Tibial nerve (tissue), 4 donors: ENCODE data around the gene DNAH5. TPM values are rescaled to one million over a fixed set of nuclear protein-coding genes. Genes with fewer than 3 reads are reported as not detected.

ENCODE experiments used
- DNase-seq, 2 donors: peaks; one replicate each; pipeline ENCODE4 v3.0.0-alpha.2; 2019; ENCODE audit warnings: low spot score in 2 of 2
- H3K27ac ChIP-seq, 4 donors: fragments of 200-600 bp; sonication (generic) in 3 of 4; one replicate each; pipeline ENCODE4 v1.5.1; 2017 to 2019; ENCODE audit warnings: mild to moderate bottlenecking in 1 of 4
- H3K27me3 ChIP-seq, 2 donors: fragments of 200-600 bp; sonication (generic) in 1 of 2; one replicate each; pipeline versions ENCODE4 v1.5.1 to v1.6.0; 2017 to 2019
- H3K36me3 ChIP-seq, 3 donors: fragments of 200-600 bp; sonication (generic); one replicate each; pipeline ENCODE4 v1.5.1; 2018 to 2019
- H3K4me1 ChIP-seq, 4 donors: fragments of 200-600 bp; sonication (generic) in 3 of 4; one replicate each; pipeline ENCODE4 v1.5.1; 2017 to 2019
- H3K4me3 ChIP-seq, 4 donors: fragments of 200-600 bp; sonication (generic) in 3 of 4; one replicate each; pipeline ENCODE4 v1.5.1; 2017 to 2019; ENCODE audit warnings: mild to moderate bottlenecking in 1 of 4, moderate library complexity in 1 of 4
- H3K9me3 ChIP-seq, 4 donors: fragments of 200-600 bp; sonication (generic) in 3 of 4; one replicate each; pipeline ENCODE4 v1.5.1; 2017 to 2019
- EP300 ChIP-seq, 2 donors: sonication (generic); formaldehyde crosslinking; IDR thresholded peaks; one replicate each; pipeline ENCODE4 v1.6.1; 2017; ENCODE audit warnings: antibody characterized with exemption in 2 of 2, mild to moderate bottlenecking in 1 of 2
- POLR2A ChIP-seq, 2 donors: fragments of 450-650 bp; IDR thresholded peaks; one replicate each; pipeline ENCODE4 v1.6.1; 2017; ENCODE audit warnings: antibody characterized with exemption in 2 of 2, mild to moderate bottlenecking in 2 of 2, moderate library complexity in 2 of 2
- WGBS, 2 donors: methylation state at CpG; one replicate each; pipeline ENCODE4 v1.1.5; 2018; 5-methylcytosine and 5-hydroxymethylcytosine counted together
- total RNA-seq, 4 donors: library from RNA; depleted of rRNA; stranded (reverse); fragments of >200 nt; gene quantifications; one replicate each; pipeline ENCODE4 v1.1.0, GENCODE V29; 2016
- TF ChIP-seq, protein P1 (sequence below), 5 experiments: fragments of 200-600 bp in 3 of 5; fragments of 450-650 bp in 2 of 5; sonication (generic) in 3 of 5; IDR thresholded peaks; one replicate each; pipeline ENCODE4 v1.5.1; 2016 to 2019; ENCODE audit warnings: antibody characterized with exemption in 5 of 5, mild to moderate bottlenecking in 3 of 5, moderate library complexity in 2 of 5

DNAH5 gene, protein sequence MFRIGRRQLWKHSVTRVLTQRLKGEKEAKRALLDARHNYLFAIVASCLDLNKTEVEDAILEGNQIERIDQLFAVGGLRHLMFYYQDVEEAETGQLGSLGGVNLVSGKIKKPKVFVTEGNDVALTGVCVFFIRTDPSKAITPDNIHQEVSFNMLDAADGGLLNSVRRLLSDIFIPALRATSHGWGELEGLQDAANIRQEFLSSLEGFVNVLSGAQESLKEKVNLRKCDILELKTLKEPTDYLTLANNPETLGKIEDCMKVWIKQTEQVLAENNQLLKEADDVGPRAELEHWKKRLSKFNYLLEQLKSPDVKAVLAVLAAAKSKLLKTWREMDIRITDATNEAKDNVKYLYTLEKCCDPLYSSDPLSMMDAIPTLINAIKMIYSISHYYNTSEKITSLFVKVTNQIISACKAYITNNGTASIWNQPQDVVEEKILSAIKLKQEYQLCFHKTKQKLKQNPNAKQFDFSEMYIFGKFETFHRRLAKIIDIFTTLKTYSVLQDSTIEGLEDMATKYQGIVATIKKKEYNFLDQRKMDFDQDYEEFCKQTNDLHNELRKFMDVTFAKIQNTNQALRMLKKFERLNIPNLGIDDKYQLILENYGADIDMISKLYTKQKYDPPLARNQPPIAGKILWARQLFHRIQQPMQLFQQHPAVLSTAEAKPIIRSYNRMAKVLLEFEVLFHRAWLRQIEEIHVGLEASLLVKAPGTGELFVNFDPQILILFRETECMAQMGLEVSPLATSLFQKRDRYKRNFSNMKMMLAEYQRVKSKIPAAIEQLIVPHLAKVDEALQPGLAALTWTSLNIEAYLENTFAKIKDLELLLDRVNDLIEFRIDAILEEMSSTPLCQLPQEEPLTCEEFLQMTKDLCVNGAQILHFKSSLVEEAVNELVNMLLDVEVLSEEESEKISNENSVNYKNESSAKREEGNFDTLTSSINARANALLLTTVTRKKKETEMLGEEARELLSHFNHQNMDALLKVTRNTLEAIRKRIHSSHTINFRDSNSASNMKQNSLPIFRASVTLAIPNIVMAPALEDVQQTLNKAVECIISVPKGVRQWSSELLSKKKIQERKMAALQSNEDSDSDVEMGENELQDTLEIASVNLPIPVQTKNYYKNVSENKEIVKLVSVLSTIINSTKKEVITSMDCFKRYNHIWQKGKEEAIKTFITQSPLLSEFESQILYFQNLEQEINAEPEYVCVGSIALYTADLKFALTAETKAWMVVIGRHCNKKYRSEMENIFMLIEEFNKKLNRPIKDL (N-terminal part only)
- total RNA-seq, result under 1 TPM; 0.21 to 0.60 (median 0.31) TPM

DNA sequence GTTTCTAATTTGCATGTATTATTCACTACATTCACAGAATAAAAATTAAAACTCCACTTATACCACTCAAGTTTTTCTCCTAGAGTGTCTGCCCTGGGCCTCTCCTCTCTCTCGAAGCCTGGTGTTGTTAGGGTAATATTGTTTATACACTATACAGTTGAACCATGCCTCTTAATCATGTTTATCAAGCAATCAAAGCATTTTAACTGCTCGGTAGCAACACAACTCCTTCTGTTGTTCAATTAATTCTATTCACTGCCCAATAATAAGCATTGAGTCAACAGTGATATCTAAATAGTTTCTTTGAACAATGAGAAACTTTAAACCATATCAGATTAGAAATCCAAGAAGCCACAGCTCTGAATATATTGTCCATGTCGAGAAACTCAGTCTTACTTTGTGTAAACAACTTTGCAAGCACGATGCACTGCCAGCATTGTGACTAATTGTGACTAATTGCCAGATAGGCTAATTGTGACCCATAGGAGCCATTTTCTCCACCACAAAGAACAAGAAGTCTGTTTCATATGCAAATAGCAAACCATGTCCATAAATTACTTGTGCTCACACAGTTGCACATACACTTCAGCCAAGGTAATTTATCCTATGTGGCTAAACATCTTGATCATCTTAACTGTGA lies at the start of gene DNAH5:
Gene DNAH5 (minus strand): TSS at position 129 of the 640 bp plus-strand sequence. CDS start 250 bp downstream, outside the sequence.
- Histone ChIP-seq H3K27me3 (no peaks in the 10 kb centered on the region), H3K4me3 (no peak within 1 kb of the TSS), H3K9me3 (no peaks in the 10 kb centered on the region), H3K4me1 (no peaks in the 10 kb centered on the region), H3K27ac (no peak within 1 kb of the TSS), H3K36me3 (no peaks in the 10 kb centered on the region)
- DNase-seq, result no peak
- TF ChIP-seq, protein P1, sequence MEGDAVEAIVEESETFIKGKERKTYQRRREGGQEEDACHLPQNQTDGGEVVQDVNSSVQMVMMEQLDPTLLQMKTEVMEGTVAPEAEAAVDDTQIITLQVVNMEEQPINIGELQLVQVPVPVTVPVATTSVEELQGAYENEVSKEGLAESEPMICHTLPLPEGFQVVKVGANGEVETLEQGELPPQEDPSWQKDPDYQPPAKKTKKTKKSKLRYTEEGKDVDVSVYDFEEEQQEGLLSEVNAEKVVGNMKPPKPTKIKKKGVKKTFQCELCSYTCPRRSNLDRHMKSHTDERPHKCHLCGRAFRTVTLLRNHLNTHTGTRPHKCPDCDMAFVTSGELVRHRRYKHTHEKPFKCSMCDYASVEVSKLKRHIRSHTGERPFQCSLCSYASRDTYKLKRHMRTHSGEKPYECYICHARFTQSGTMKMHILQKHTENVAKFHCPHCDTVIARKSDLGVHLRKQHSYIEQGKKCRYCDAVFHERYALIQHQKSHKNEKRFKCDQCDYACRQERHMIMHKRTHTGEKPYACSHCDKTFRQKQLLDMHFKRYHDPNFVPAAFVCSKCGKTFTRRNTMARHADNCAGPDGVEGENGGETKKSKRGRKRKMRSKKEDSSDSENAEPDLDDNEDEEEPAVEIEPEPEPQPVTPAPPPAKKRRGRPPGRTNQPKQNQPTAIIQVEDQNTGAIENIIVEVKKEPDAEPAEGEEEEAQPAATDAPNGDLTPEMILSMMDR (IDR thresholded peaks at IDR 0.05), result no peak
- TF ChIP-seq EP300 (IDR thresholded peaks at IDR 0.05), result no peak
- no peak for TF ChIP-seq POLR2A (IDR thresholded peaks at IDR 0.05)
- 47 to 51% methylated on average over 4 of the region's 4 CpGs for WGBS, 2 donors

DNA sequence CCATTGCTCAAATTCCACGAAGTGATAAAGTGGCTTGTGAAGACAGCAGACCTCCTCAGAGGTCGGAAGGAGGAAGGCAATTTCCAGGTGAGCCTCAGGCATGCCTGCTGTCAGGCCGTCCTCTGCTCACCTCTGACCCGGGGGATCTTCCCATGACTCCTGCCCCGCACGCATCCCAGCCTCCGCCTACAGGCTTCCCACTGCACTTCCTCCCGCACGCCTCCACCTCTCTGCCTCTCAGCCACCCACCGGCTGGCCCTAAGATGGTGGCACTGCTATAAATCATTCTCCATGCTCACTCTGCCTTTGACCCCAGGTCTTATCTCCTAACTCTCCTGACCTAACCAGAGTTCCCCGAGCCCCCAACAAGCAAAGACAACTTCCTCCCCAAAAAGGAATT lies 49.4 kb upstream of the DNAH5 start:
- 59 to 80% methylated on average over 10 to 11 of the region's 11 CpGs for WGBS, 2 donors
- H3K27ac ChIP-seq, result no peak overlapping the region
- DNase-seq, result no peak
- no peaks in the 10 kb centered on the region for H3K4me1 ChIP-seq
- no peaks in the 10 kb centered on the region for H3K36me3 ChIP-seq
- no peaks in the 10 kb centered on the region for H3K27me3 ChIP-seq
- TF ChIP-seq, protein P1 (IDR thresholded peaks at IDR 0.05), result no peak
- TF ChIP-seq EP300 (IDR thresholded peaks at IDR 0.05), result no peak
- no peak for TF ChIP-seq POLR2A (IDR thresholded peaks at IDR 0.05)
- H3K9me3 ChIP-seq, result peaks cover 0 to 17% (median 3%) of the 10 kb centered on the region in 4 donors
- H3K4me3 ChIP-seq, result no peak overlapping the region

- TF ChIP-seq, protein P1 (IDR thresholded peaks at IDR 0.05), result no peak
- TF ChIP-seq EP300 (IDR thresholded peaks at IDR 0.05) (no peak), POLR2A (IDR thresholded peaks at IDR 0.05) (no peak)
- WGBS, 2 donors, result 84 to 86% methylated on average over 4 of the region's 4 CpGs
- no peaks in the 10 kb centered on the region for H3K27me3 ChIP-seq
- H3K4me3 ChIP-seq, result no peak overlapping the region
- H3K27ac ChIP-seq, result no peak overlapping the region
- DNase-seq, result no peak
- H3K9me3 ChIP-seq, result peaks cover 0 to 13% (median 3%) of the 10 kb centered on the region in 4 donors
- H3K4me1 ChIP-seq, result no peaks in the 10 kb centered on the region
- H3K36me3 ChIP-seq, result no peaks in the 10 kb centered on the region
Measured at GRCh38 chr5:13992795-13993194, 48.3 kb upstream of the DNAH5 start.

DNA sequence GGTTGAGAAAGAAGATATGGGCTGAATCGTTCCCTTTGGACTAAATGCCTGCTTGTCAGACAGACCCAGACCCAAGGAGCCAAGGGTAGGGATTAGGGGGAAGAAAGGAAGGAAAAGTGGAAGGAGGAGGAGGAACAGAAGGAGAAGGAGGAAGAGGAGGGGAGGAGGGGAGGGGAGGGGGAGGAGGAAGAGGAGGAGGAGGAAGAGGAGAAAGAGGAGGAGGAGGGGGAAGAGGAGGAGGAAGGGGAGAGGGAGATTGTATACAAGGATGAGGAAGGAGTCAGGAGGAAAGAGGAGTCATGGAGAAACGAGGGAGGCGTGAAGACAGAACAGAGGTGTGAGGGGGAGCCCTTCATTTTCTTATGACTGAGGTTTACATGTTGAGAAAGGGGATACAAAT lies 46.9 kb upstream of the DNAH5 start:
- Histone ChIP-seq H3K4me1 (no peaks in the 10 kb centered on the region), H3K9me3 (no peaks in the 10 kb centered on the region), H3K27me3 (no peaks in the 10 kb centered on the region), H3K27ac (no peak overlapping the region), H3K36me3 (no peaks in the 10 kb centered on the region), H3K4me3 (no peak overlapping the region)
- TF ChIP-seq, protein P1 (IDR thresholded peaks at IDR 0.05), result no peak
- TF ChIP-seq EP300 (IDR thresholded peaks at IDR 0.05) (no peak), POLR2A (IDR thresholded peaks at IDR 0.05) (no peak)
- 58 to 67% methylated on average over 3 of the region's 3 CpGs for WGBS, 2 donors
- DNase-seq, result no peak
